Astrocyte (in vitro differentiated cells and primary cell): ENCODE data around the gene PIH1D1. TPM values are rescaled to one million over a fixed set of nuclear protein-coding genes. Genes with fewer than 3 reads are reported as not detected.
"Not testable (repeated sequence)": the region's sequence is repeated elsewhere in the genome, so short reads cannot be mapped to it uniquely, and the experiment has no call there.

Experiments
- DNase-seq: peaks from one replicate; pipeline ENCODE4 v3.0.0-alpha.2; 2010; ENCODE audit warnings: low read depth
- FAIRE-seq: peaks from 2 replicates; lab custom pipeline; 2011; peaks lifted over from hg19 to GRCh38; lab: Jason Lieb, UNC
- H2AFZ ChIP-seq: 2 replicates; pipeline ENCODE4 v1.6.0; 2012; ENCODE audit warnings: low read depth, low read length, inconsistent platforms
- H3K27ac ChIP-seq: 2 replicates; pipeline ENCODE4 v1.5.1; 2011; ENCODE audit warnings: low read depth, low read length, inconsistent platforms
- H3K27me3 ChIP-seq: 2 replicates; pipeline ENCODE4 v1.6.0; 2011; ENCODE audit warnings: low read length, inconsistent platforms; ENCODE audit not compliant: insufficient read depth
- H3K36me3 ChIP-seq: 2 replicates; pipeline ENCODE4 v1.5.1; 2011; ENCODE audit warnings: low read length, inconsistent platforms; ENCODE audit not compliant: insufficient read depth
- H3K4me1 ChIP-seq: 2 replicates; pipeline ENCODE4 v1.5.1; 2011; ENCODE audit warnings: low read length, inconsistent platforms; ENCODE audit not compliant: insufficient read depth
- H3K4me2 ChIP-seq: 2 replicates; pipeline ENCODE4 v1.6.0; 2012; ENCODE audit warnings: low read length, inconsistent platforms
- H3K4me3 ChIP-seq: 2 replicates; pipeline ENCODE4 v1.5.1; 2011; ENCODE audit warnings: low read depth, mild to moderate bottlenecking, low read length, inconsistent platforms; ENCODE audit not compliant: insufficient read depth
- H3K79me2 ChIP-seq: 2 replicates; pipeline ENCODE4 v1.6.0; 2012; ENCODE audit warnings: mild to moderate bottlenecking, low read length, inconsistent platforms; ENCODE audit not compliant: insufficient read depth
- H3K9ac ChIP-seq: 2 replicates; pipeline ENCODE4 v1.6.0; 2012; ENCODE audit warnings: mild to moderate bottlenecking, low read length, inconsistent platforms
- H3K9me3 ChIP-seq: 2 replicates; pipeline ENCODE4 v1.5.1; 2012; ENCODE audit warnings: low read depth, mild to moderate bottlenecking, low read length, inconsistent platforms; ENCODE audit not compliant: insufficient read depth
- H4K20me1 ChIP-seq: 2 replicates; pipeline ENCODE4 v1.6.0; 2012; ENCODE audit warnings: low read length, inconsistent platforms; ENCODE audit not compliant: insufficient read depth
- H3K27ac Mint-ChIP-seq: one replicate; pipeline ENCODE4 v1.8.0; 2021; ENCODE audit warnings: mild to moderate bottlenecking, mixed read lengths; ENCODE audit not compliant: unreplicated experiment
- H3K27me3 Mint-ChIP-seq: one replicate; pipeline ENCODE4 v1.8.0; 2021; ENCODE audit warnings: low read depth, mixed read lengths; ENCODE audit not compliant: unreplicated experiment
- H3K36me3 Mint-ChIP-seq: one replicate; pipeline ENCODE4 v1.8.0; 2021; ENCODE audit warnings: low read depth, mixed read lengths; ENCODE audit not compliant: unreplicated experiment
- H3K4me1 Mint-ChIP-seq: one replicate; pipeline ENCODE4 v1.8.0; 2021; ENCODE audit warnings: low read depth, mixed read lengths; ENCODE audit not compliant: unreplicated experiment
- H3K4me3 Mint-ChIP-seq: one replicate; pipeline ENCODE4 v1.8.0; 2021; ENCODE audit warnings: mild to moderate bottlenecking, moderate library complexity, mixed read lengths; ENCODE audit not compliant: unreplicated experiment
- H3K9me3 Mint-ChIP-seq: one replicate; pipeline ENCODE4 v1.8.0; 2021; ENCODE audit warnings: mild to moderate bottlenecking, mixed read lengths; ENCODE audit not compliant: unreplicated experiment
- EZH2 ChIP-seq: IDR thresholded peaks from 2 replicates; pipeline ENCODE4 v1.6.1; 2012; ENCODE audit warnings: mild to moderate bottlenecking, low read length, inconsistent platforms; ENCODE audit not compliant: insufficient read depth
- total RNA-seq: library from RNA; stranded (reverse); gene quantifications from 2 replicates; pipeline ENCODE4 v1.2.1, GENCODE V29; 2021
- TF ChIP-seq, protein P1 (sequence below): IDR thresholded peaks from 2 replicates; pipeline ENCODE4 v1.5.1; 2011; ENCODE audit warnings: low read depth, mild to moderate bottlenecking, inconsistent platforms, low read length, moderate library complexity; ENCODE audit not compliant: insufficient read depth

Gene PIH1D1
- total RNA-seq, 1 donor from 2014 or later: 61.3 TPM

GRCh38 chr19:49474542-49474924 is 22.9 kb upstream of the PIH1D1 start:
- Histone ChIP-seq H3K36me3 (no peaks in the 10 kb centered on the region), H3K4me1 (peaks cover 4% of the 10 kb centered on the region), H3K4me2 (peak overlapping the region; percentile 90), H3K27ac (no peak overlapping the region), H3K79me2 (no peaks in the 10 kb centered on the region), H3K9ac (peak overlapping the region; percentile 81), H3K4me3 (peak overlapping the region; percentile 37), H3K27me3 (no peaks in the 10 kb centered on the region), H2AFZ (peak overlapping the region; percentile 61), H3K9me3 (no peaks in the 10 kb centered on the region), H4K20me1 (no peaks in the 10 kb centered on the region)
- FAIRE-seq (no peak), DNase-seq (no peak)
- H3K9me3 Mint-ChIP-seq: no peaks in the 10 kb centered on the region
- H3K27me3 Mint-ChIP-seq: peaks cover 28% of the 10 kb centered on the region
- H3K36me3 Mint-ChIP-seq: no peaks in the 10 kb centered on the region
- no peak overlapping the region for H3K27ac Mint-ChIP-seq
- no peaks in the 10 kb centered on the region for H3K4me1 Mint-ChIP-seq
- TF ChIP-seq, protein P1, sequence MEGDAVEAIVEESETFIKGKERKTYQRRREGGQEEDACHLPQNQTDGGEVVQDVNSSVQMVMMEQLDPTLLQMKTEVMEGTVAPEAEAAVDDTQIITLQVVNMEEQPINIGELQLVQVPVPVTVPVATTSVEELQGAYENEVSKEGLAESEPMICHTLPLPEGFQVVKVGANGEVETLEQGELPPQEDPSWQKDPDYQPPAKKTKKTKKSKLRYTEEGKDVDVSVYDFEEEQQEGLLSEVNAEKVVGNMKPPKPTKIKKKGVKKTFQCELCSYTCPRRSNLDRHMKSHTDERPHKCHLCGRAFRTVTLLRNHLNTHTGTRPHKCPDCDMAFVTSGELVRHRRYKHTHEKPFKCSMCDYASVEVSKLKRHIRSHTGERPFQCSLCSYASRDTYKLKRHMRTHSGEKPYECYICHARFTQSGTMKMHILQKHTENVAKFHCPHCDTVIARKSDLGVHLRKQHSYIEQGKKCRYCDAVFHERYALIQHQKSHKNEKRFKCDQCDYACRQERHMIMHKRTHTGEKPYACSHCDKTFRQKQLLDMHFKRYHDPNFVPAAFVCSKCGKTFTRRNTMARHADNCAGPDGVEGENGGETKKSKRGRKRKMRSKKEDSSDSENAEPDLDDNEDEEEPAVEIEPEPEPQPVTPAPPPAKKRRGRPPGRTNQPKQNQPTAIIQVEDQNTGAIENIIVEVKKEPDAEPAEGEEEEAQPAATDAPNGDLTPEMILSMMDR: no peak
- no peak for TF ChIP-seq EZH2
- H3K4me3 Mint-ChIP-seq: no peak overlapping the region

- Histone ChIP-seq H3K9me3 (no peaks in the 10 kb centered on the region), H3K79me2 (no peaks in the 10 kb centered on the region), H2AFZ (peak within 1 kb of the TSS; percentile 64), H3K27ac (no peak within 1 kb of the TSS), H4K20me1 (no peaks in the 10 kb centered on the region), H3K4me1 (peaks cover 4% of the 10 kb centered on the region), H3K4me2 (peak within 1 kb of the TSS; percentile 90), H3K27me3 (no peaks in the 10 kb centered on the region), H3K36me3 (no peaks in the 10 kb centered on the region), H3K9ac (peak within 1 kb of the TSS; percentile 81), H3K4me3 (peak within 1 kb of the TSS; percentile 37)
- Mint-ChIP-seq H3K27me3 (peaks cover 28% of the 10 kb centered on the region), H3K9me3 (no peaks in the 10 kb centered on the region), H3K4me3 (no peak within 1 kb of the TSS), H3K27ac (no peak within 1 kb of the TSS), H3K4me1 (no peaks in the 10 kb centered on the region), H3K36me3 (peaks cover 2% of the 10 kb centered on the region)
- TF ChIP-seq, protein P1: peak; percentile 77
- TF ChIP-seq EZH2: no peak
- DNase-seq (no peak), FAIRE-seq (no peak)
These were observed 22.4 kb upstream of the PIH1D1 start, which contains the start of gene FLT3LG for GRCh38 chr19:49473868-49474541. Gene FLT3LG (plus strand): TSS chr19:49474215. CDS start chr19:49474640, 425 bp downstream.

GRCh38 chr19:49473501-49473867 is 21.9 kb upstream of the PIH1D1 start:
- H3K36me3 ChIP-seq, H3K36me3 Mint-ChIP-seq, H3K4me1 Mint-ChIP-seq, H3K9me3 ChIP-seq, H3K4me3 Mint-ChIP-seq, H4K20me1 ChIP-seq, H3K27me3 ChIP-seq, H3K27ac ChIP-seq, H3K9me3 Mint-ChIP-seq, H3K79me2 ChIP-seq, H3K4me1 ChIP-seq, FAIRE-seq, H3K27ac Mint-ChIP-seq, DNase-seq: not testable (repeated sequence)
- peak overlapping the region; percentile 59 for H2AFZ ChIP-seq
- H3K4me3 ChIP-seq: peak overlapping the region; percentile 37
- H3K27me3 Mint-ChIP-seq: peaks cover 28% of the 10 kb centered on the region
- H3K4me2 ChIP-seq: peak overlapping the region; percentile 90
- peak overlapping the region; percentile 81 for H3K9ac ChIP-seq
